GM19455 (cell line): ENCODE data around the gene TXNRD2.

Source experiments
- ATAC-seq: cut with Tn5 transposase; IDR thresholded peaks from one replicate; pipeline ENCODE4 v1.9.1; 2021; ENCODE audit not compliant: unreplicated experiment

The TXNRD2 gene

DNA sequence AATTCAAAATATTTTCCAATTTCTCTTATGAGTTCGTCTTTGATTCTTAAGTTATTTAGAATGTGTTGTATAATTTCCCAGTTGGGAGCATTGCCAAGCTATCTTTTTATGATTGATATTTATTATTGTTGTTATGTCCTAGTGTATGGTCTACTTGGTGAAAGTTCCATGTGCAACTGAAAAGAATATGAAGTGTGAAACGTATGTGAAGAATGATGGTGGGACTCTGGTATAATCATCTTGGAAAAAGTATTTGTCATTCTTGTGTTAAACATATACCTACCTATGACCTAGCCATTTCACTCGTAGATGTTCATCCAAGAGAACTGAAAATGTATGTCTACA, 75.0 kb downstream of the TXNRD2 start:
- no peak for ATAC-seq

DNA sequence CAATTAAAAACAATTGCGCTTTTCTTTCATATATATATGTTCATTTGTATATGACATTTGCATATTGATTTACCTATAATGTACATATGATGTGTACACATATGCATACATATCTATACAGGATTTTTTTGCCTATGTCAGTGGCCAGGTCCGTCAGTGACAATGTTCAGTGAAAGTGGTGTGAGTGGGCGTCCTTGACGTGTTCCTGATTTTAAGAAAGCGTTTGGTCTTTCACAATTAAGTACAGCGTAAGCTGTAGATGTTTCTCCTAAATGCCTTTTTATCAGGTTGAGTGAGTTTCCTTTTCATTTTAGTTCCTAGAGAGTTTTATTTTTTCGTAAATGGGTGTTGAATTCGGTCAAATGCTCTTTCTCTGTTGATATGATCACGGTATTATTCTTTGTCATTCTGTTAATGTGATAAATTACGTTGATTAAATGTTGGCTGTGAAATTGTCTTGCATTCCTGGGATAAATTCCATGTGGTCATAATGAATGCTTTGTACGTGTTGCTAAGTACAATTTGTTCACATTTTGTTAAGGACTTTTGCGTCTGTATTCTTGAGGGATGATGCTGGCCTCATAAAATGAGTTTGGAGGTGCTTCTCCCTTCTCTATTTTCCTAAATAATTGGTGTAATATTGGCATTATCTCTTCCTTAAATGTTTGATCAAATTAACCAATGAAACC, 76.3 kb downstream of the TXNRD2 start:
- ATAC-seq = no peak

DNA sequence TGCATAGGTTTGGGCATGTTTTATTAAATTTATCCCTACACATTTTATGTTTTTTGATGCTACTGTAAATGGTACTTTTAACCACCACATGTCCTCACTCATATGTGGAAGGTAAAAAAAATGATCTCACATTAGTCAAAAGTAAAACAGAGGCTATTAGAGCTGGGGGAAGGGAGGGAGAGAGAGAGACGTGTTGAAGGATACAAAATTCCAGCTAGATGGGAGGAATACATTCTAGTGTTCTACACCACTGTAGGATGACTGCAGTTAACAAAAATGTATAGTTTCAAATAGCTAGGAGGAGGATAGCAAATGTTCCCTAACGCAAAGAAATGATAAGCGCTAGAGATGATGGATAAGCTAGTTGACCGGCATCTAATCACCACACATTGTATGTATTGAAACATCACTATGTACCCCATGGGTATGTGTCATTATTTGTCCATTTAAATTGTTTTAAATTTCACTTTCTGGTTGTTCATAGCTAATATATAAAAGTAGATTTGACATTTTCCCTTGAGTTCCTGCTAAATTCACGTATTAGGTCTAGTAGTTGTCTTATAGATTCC, 77.0 kb downstream of the TXNRD2 start:
- no peak for ATAC-seq

DNA sequence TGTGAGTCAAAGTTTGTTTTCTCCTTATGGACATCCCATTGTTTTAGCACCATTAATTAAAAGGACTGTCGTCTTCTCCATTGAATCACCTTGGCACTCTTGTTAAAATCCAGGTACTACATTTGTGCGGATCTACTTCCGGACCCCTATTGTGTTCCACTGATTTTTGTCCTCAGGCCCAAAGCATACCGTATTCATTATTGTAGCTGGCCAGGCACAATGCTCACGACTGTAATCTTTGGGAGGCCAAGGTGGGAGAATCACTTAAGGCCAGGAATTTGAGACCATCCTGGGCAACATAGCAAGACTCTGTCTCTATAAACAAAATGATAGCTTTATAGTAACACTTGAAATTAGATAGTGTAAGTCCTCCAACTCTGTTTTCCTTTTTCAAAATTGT, 78.0 kb downstream of the TXNRD2 start:
- no peak for ATAC-seq

DNA sequence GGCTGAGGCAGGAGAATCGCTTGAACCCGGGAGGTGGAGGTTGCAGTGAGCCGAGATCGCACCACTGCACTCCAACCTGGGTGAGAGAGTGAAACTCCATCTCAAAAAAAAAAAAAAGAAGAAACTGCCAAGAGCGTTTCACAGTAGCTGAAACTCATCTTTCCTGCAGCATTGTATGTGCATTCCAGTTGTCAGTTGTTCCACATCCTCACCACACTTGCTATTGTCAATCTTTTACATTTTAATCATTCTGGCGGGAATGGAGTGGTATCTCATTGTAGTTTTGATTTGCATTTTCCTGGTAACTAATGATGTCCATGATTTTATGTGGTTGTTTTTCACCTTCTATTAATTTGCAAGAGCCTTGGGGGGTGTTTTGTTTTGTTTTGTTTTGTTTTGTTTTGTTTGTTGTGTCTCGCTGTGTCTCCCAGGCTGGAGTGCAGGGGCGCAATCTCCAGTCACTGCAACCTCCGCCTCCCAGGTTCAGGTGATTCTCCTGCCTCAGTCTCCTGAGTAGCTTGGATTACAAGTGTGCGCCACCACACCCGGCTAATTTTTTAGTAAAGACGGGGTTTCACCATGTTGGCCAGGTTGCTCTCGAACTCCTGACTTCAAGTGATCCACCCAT, 78.9 kb downstream of the TXNRD2 start:
- ATAC-seq = no peak

DNA sequence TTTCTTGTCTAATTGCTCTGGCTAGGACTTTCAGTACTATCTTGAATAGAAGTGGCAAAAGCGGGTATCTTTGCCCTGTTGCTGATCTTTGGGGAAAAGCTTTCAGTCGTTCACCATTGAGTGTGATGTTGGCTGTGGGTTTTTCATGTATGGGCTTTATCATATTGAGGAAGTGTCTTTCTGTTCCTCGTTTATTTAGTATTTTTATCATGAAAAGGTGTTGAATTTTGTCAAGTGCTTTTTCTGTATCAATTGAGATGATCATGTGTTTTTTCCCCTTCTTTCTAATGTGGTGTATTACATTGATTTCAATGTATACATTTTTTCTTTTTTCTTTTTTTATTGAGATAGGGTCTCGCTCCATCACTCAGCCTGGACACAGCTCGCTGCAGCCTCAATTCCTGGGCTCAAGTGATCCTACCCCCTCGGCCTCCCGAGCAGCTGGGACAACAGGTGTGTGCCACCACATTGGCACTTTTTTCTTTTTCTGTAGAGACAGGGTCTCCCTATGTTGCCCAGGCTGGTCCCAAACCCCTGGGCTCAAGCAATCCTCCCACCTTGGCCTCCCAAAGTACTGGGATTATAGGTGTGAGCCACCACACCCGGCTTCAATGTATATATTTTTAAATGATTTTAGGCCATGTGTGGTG, 81.6 kb downstream of the TXNRD2 start:
- ATAC-seq = no peak

DNA sequence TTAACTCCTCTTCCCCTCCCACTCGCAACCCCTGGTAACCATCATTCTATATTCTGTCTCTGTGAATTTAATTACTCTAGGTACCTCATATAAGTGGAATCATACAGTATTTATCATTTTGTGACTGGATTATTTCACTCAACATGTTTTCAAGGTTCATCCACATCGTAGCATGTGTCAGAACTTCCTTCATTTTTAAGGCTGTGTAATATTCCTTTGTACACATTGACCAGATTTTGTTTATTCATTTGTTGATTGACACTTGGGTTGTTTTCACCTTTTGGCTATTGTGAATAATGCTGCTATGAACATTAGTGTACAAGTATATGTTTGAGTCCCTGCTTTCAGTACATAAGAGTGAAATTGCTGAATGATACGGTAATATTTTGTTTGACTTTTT, 84.2 kb downstream of the TXNRD2 start:
- ATAC-seq = no peak

DNA sequence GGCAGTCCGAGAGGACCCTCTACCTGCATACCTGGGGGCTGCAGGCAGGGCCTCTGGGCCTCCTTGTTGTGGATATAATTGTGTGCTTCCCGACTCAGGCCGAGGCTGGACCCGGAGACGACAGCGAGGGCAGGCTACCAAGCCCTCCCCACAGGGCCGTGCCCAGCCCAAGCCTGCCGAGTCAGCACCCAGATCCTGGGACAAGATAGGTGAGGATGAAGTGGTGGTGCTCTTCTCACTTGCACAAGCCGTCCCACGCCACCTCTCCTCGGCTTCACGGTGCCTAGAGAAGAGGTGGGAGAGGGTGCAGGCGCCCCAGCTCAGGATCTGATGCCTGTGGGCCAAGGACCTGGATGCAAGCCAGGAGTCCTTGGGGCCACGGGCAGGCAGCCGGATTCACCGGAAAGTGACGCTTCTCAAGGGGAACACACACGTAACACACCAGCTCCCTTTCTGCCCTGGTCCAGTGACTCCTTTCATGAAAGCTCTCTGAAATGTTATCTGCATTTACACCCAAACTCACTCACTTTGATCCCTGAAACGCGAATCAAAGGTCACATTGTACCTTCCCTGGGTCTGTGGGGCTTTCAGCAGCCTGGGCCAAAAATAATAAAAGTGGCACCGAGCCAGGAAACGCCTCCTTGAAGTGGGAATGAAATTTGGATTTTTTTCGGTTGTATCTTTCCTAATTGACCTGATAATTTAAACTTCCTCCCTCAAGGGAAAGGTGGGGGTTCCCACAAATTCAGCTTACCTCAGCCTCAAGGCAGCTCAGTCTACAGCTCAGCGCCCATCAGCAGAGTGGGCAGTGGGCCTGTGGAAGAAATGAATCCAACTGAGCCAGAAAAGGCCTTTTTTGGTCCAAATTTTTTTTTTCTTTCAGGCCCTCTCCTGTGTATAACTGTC, 85.9 kb downstream of the TXNRD2 start:
- peak; percentile 15 for ATAC-seq

DNA sequence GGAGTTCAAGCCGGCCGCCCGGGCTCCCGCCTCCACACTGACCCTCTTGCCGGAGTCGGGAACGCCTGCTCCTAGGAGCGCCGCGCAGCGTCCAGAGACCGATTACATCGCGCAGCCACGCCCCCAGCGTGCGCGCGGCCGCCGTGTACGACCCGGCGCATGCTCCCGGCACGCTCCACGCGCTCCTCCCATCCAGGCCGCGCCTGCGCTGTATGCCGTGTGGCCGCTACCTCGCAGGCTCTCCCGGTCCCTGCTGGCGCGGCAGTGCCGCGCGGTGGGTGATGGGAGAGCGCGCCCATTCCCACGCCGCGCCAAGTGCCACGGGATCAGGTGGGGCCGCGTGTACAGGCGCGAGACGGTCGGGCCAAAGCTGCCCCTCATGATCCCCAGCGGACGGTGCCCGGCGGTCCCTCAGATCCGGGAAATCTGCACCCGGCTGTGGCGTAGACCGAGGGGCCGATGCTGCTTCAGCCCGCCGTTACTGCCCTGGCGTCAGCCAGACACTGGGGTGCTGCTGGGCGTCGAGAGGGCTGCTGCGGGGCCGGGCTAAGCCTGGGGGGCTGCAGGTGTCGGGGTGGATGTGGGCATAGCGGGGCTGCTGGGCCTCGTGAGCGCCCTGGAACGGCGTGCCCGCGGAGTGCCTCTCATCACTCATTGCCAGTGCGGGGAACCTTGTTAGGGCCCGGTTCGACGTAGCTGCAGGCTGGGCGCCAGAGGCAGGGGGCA, 86.7 kb downstream of the TXNRD2 start, which contains the start of the genes GNB1L and RTL10:
TSS of gene GNB1L (minus strand) at position 97 of the 726 bp plus-strand sequence. CDS start 33,519 bp downstream, outside the sequence.
TSS of gene RTL10 (minus strand) at position 97 of the 726 bp plus-strand sequence. CDS start 2,613 bp downstream, outside the sequence.
- ATAC-seq = peak; percentile 81

DNA sequence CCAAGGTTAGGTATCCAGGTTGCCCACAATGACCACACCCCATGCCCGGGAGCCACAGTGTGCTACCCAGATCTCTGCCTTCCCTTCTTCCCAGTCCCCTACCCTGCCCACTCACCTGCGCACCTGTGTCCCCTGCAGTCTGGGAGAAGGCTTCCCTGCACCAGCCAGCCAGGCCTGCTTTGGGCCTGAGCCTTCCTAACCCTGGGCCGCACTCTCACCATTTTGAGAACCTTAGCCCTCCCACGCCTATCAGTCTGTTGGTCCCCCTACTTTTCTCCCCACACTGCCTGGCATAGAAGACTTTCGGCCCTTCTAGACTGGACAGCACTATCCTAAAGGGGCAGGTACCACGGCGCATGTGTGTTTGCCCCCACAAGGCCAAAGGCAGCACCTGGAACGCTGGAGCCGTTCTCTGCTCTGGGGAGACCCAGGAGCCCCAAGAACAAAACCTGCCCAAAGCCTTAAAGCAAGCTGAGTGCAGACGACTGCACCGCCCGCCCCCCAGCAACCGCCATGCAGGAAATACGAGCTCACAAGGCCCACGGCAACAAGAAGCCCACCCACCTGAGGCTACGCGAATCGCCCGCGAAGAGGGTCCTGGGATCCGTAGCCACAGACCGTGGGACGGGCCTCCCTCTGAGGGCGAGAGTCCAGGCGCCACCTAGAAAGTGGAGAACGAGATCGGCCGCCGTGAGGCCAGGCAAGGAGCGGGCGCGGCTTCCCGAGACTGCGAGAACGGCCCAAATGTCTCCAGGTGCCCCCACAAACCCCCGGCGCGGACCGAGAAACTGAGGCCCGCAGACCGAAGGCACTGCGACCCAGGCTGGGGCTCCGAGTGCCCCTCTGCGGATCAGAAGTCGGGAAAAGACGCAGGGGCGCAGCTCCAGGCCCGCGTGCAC, 87.5 kb downstream of the TXNRD2 start:
- peak; percentile 2 for ATAC-seq

DNA sequence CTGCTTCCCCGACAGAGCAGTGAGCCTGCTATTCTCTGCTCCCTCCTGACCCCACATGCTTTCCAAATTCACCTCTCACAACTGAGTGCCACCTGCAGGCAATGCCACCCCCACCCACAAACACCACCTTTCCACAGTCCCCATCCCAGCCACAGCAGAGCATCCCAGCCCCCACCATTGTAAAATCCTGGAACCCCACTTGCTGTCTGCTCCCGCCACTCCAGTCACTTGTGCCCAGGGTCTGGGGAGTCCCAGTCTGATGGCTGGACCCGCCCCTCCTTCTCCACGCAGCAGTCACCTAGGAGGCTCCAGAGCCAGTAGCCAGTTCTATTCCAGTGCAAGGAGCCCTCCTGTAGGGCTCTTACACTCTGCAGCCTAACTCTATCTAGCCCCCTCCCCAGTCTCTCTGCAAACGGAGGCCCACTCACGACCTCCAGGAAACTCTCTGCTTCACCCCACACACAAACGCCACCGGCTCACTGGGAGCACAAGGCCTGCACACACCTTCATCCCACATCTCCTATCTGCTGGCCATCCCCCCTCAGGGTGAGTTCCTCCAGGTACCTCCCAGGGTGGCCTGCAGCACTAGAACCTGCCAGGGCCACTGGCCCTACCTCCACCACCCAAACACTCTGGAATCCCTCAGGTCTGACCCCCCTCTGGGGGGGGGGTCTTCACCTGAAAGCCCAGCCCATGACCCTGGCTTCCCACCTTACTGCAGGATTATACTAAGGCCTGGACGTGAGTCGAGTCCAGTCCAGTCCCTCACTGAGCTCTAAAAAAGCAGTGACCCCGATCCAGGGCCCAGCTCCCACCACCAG, 88.3 kb downstream of the TXNRD2 start:
- no peak for ATAC-seq

DNA sequence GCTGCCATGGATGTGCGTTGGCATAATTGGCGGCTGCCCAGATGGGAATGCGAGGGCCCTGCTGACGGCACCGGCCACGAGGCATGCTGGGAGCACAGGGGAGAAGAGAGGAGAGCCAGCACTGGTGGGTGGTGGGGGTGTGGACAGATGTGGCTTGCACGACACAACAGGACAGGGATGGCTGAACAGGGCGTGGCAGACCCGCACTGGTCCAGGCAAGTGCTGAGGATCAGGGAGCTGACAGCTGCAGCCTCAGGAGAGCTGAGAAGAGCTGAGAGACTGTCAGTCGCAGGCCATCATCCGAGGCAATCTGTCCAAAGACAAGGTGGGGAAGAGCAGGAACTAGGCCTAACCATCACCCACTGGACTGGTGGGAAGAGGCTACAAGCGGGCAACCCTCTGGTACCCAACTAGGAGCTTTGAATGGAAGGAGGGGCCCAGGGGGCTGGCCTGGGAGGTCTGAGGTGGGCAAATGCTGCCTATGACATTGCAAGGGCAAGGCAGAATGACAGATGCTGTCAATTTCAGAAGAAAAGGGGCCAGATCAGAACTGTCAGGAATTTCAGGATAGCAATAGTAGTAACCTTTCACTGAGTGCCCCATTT, 89.3 kb downstream of the TXNRD2 start:
- no peak for ATAC-seq

DNA sequence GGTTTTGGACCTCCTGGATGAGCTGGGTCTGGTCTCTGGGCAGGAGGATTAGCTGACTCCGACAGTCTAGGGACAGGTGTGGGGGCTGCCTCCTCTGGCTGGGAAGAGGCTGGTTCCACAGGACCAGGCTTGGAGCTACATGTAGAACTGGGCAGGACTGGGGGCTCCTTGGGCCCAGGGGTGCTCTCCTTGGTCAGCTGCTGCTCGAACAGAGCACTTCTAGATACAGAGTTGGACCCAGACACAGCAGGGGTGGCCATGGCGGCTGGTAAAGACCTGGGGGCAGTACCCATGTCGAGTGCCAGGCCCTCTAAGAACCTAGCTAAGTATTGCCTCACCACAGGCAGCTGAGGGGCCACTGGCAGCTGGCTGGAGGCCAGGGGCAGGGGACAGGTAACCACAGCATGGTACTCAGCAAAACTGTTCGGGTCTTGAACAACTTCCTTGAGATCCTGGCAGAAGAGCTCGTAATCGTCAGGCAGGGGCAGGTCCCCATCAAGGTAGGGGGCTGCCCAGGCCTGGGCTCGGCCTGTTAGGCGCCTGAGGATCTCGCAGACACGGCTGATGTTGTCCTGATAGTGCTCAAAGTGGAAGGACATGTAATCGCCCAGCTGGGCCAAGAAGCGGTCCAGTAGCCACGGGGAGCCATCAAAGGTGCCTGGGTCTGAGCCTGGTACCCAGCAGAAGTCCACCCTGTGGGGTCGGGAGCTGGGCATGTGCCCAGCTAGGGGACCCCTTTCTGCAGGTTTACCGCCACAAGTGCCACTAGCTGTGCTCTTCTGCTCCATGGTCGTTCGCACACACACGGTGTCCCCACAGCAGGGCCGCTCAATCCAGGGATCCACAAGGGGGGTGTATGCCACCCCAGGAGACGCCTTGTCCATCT, 90.1 kb downstream of the TXNRD2 start:
- no peak for ATAC-seq

DNA sequence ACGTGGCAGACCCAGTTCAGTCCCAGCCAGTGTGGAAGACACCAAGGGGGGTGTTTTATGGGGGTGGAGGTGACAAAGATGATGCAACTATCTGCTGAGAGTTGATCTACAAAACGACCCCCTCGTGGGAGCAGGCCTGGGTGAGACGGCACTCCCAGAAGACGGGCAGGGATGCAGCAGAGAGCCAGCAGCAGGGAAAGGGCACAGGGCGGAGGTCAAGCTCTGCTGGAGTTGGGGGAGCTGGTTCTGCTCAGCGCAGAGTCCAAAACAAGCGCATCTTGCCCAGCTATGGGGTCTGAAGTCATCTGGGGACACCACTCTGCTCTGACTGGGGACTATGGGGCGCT, 90.9 kb downstream of the TXNRD2 start:
- no peak for ATAC-seq

DNA sequence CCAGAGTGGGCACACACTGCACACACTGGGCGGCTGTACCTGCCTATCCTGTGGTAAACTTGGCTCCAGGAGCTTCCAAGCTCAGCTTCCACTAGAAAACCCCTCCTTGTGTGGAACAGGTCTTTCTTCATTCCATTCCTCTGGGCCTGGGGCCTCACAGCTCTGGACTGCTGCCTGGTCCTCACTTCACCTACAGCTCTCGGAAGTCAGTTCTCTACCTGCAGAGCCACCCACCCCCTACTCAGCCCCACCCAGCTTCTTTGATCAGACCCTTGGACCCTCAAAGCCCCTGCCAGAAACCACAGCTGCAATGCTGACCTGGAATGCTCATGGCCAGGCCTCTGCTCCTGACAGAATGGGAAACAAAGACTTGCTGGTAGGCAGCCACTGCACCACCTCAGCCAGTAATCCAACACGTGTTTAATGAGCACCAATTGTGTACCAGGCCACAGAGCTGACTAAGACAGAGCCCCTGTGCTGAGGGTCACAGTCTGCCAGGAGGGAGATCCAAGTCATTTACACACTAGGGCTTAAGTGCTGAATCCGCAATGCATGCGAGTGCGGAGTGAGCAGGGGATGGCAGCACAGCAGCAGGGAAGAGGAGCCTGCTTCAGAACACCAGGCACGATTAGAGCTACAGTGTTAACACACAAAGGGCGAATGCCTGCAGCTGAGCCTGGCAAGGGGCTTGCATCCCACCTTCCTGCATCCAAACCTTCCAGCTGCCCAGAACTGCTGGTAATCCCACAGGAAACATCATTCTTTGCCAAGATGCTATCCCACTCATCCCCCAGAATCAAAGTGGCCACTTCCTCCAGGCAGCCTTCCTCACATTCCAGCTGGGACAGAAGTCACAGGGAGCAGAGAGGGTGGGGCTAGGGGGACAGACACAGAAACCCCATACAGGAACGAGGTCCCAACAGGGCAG, 91.5 kb downstream of the TXNRD2 start:
- no peak for ATAC-seq
